Suppressor macrophage (primary cell): ENCODE measurements around the gene MYH15.
A peak's percentile ranks its signal among the peaks of the same experiment; 100 is the strongest.
"Not testable (repeated sequence)": the region's sequence is repeated elsewhere in the genome, so short reads cannot be mapped to it uniquely, and the experiment has no call there.

Experiments
- DNase-seq, 4 experiments: peaks; one replicate each; pipeline ENCODE4 v3.0.0-alpha.2; 2020 to 2022

Gene MYH15

DNA sequence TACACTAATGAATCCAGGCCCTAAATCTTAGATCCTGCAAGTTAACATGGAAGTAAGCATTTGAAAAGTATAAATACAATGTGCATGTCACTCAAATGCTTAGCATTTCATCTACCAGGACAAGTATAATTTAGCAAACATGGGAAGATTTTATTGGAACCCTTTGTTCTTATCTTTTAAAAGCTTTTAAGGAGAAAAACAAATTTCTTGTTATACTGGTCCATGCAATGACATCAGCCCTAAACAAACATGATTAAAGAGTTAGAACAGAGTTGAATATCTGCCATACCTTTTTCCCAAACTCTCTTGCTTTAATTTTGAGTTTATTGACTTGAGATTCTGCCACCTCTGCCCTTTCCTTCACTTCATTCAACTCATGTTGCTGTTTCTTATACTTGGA lies 127.1 kb downstream of the MYH15 start:
- DNase-seq: no peak

DNA sequence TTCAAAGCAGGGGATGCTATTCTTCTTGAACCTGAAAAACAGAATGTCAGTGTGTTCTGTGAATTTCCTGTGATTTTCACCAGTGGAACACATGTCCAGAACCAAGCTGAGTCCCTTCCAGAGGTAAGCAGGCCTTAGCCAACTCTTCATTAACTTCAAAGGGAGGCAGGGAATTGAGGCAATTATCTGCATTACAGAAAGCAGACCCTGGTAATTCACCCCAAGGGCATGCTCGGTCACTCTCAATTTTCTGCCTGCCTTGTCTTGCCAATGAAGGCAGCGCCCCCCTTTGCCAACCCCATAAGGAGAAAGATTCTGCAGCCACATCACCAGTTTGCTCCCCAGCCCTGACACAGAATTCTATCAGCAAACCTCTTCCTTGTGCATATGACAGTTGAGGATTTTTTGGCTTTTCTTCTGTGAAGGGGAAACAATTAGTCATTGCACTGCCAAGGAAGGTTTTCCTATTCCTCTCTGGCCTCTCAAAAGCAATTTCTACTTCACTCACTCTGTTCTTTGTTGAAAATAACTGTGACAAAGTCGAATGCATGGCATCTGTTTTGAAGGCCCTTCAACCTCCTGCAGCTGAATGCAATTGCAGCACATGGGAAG lies 128.8 kb downstream of the MYH15 start:
- DNase-seq: no peak

DNA sequence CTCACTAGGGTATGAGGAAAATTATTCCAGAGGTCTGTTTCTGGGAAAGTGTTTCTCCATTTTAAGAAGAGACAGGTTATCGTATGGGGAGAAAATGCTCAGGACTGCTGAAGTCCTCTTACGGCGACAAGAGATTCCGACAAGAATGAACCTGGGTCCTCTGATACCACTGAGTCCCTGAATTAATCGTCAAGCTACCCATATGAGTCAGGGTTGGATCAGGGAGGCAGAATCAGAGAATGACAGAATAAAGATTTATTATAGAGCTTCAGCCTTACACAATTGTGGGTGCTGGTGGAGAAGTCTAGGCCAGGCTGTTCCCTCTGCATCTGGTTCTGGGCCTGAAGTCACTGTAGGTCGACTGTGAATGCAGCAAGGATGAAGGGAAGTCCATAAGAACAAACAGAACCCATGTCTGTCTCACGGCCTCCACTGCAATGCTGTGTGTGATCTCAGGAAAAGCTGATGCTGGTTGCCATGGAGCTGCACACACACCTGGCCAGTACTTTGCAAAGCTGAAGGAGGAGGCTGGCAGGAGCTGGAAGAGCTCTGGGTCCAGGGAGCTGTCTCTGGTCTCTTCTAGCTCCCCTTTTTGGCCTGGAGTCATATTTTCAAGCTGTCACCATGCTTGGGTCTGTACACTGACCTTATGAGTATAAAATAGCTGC lies 130.1 kb downstream of the MYH15 start:
- no peak for DNase-seq

GRCh38 chr3:108378952-108379342 lies 131.4 kb downstream of the MYH15 start:
- DNase-seq: not testable (repeated sequence)

GRCh38 chr3:108378153-108378951 lies 132.0 kb downstream of the MYH15 start:
- no peak for DNase-seq

GRCh38 chr3:108377384-108377783 lies 133.0 kb downstream of the MYH15 start:
- no peak for DNase-seq

DNA sequence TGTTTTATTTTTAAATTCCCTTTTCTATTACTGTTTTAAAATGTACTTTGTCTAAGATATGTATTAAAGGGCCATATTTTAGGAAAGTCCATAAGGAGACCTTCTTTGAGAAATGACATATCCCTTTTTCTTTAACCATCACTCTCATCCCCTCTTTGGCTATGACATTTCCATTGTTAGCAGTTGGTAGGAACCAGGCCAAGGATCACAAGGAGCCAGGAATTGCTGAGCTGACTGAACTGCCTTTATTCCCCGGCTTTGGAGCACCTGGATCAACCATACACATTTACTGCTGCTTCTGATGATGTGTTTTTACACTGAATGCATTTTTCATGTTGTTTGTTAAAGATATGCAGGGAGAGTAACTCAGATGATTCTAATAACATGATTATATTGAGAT lies 134.4 kb downstream of the MYH15 start:
- DNase-seq: no peak

GRCh38 chr3:108359011-108359410 lies 151.4 kb downstream of the MYH15 start:
- DNase-seq: no peak

GRCh38 chr3:108357042-108357441 lies 153.4 kb downstream of the MYH15 start:
- DNase-seq: no peak

DNA sequence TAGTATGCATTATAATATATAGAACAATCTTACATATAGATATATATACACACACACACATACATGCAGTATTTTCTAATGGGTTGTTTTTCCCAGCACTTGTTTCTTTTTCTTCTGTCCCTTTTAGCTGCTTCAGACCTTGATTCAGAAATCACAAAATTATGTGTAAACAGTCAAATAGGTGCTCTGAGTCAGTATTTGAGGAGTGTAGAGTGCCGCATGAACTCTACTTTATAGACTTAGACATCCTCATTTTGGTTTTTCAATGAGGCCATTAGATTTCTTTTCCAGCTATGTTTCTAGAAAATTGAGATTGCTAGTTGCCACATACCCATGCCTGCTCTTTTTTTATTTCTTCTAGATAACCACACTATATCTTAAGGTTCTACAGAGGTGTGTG lies 155.8 kb downstream of the MYH15 start:
- no peak for DNase-seq

DNA sequence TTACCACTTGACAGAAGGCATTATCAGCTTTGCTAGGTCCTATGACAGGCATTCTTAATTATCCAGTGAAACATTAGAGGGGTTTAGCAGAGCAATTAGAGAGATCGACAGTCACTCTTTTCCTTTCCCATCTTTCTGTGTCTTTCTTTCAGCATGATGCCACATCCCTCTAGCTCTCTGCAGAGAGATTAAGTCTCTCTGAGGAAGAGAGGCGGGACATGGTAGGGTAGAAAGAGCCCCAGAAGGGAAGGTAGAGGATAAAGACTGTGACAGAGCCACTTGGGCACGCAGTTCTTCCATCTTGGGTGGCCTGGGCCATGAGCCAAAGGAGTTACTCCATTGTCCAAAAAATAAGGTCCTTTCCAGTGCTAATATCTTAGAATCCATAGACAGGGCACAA lies 158.2 kb downstream of the MYH15 start:
- DNase-seq: no peak

GRCh38 chr3:108346301-108347227 lies 163.8 kb downstream of the MYH15 start:
- DNase-seq: peak in 2 of 4 experiments; percentile 14 to 26

- peak in 3 of 4 experiments; percentile 11 to 24 (median 16) for DNase-seq
These were observed 164.7 kb downstream of the MYH15 start for GRCh38 chr3:108345492-108346205.

DNA sequence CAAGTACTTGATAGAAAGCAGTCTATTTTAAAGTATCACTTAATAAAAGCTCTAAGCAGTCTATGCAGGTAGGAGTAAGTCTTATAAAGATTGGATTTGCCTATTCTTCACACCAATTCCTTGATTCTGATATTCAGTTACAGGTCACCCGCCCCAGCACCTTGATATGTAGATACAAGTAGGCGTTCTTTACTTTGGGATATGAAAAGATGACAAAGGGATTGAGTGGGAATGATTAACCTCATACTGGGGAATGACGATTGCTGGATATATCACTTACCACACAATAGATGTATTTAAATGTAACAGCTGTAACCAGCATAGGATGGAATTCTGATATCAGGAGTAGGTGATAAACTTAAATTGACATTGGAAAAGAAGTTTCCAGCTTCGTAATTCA lies 166.9 kb downstream of the MYH15 start:
- no peak for DNase-seq

DNA sequence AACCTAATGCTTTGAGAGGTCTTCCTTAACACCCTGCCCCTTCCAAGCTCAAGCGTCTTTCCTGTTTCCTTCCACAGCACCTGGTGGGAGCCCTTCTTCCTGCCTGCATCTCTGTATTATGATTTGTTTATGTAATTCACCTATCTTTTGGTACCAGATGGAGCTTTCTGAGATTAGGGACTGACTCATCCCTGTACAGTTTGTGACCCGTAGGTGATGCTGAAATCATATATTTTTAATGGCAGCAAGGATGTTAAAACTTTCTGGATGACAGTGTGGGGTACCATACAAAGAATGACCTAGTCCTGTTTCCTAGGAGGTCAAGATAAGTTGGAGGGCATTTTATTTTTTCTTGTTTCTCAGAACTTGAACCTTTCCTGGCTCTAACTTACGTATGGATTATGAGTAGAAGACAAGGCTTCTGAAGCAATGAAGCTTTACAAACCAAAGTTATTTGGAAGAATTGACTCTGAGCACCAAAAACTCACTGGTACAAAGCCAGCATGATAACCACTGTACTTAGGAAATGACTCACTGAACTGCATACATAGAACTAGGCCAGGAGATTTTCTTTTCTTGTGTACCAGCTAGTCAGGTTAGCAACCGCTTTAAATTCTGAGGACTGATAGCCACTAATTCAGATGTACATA lies 167.4 kb downstream of the MYH15 start:
- DNase-seq: no peak

DNA sequence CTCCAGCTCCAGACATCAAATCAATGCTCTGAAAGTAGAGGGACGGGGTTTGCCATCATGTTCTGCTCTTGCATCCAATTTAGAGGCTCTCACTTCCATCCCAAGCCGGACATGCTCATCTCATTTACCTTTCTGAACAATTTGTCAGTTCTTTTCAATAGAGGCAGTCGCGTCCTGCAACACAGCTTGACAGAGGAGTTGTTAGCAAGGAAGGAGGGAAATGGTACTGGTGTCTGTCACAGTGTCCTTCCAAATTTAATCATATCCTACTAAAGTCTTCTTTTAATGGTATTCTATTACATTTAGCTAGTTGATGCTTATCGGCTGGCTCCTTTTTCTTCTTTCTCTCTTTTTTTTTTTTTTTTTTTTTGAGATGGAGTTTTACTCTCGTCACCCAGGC lies 168.5 kb downstream of the MYH15 start:
- no peak for DNase-seq

DNA sequence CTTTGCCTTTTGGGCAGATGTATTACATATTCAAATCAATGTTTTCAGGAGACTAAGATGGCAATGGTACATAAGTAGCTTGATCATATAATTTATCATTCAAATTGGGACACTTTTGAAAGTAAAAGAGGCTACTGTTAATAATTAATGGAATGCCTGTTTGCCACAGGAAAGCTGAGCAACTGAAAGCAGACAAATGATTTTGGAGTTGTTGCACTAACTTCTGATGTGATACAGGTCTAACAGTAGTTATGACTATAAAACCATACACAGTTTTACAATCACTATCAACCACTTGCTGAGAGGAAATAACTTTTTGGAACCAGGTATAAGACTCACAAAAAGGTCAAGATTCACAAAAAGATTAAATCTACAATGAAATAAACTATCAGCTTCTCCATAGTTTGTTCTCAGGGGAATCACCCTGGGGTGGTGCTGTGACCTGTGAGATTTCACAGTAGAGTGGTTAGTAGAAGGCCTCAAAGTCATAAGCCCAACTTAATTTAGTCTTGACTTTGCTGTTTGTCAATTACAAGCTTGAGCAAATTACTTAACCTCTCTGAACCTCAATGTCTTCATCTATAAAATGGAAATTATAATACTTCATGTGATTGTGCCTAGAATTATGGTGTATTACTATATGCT lies 171.4 kb downstream of the MYH15 start:
- no peak for DNase-seq

DNA sequence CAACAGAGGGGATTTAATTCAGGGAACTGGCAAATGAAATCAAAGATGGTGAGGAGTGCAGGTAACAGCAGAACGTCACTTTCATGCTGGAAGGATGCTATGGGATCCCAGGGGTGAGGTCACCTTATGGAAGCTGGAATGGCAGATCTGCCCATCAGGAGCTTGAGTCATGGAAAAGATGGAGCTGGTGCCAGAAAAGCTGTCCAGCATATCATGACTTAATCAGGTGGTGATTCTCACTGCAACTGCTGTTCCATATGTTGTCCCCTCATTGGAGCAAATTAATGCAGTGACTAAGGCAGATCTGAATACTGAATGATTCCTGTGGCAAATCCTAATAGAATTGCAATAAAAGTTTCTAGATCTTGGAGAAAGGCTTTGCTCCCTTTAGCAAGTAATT lies 175.7 kb downstream of the MYH15 start:
- DNase-seq: no peak

GRCh38 chr3:108333961-108334360 lies 176.4 kb downstream of the MYH15 start:
- DNase-seq: peak in 3 of 4 experiments; percentile 16 to 26 (median 18)

GRCh38 chr3:108331792-108332191 lies 178.6 kb downstream of the MYH15 start:
- DNase-seq: no peak
